Esophagus muscularis mucosa (tissue), 4 donors: ENCODE data around the gene TSPAN5. TPM values are rescaled to one million over a fixed set of nuclear protein-coding genes. Genes with fewer than 3 reads are reported as not detected.

Experiments used
- DNase-seq: peaks from one replicate; pipeline ENCODE4 v3.0.0-alpha.2; 2017; ENCODE audit errors: extremely low spot score
- H3K27ac ChIP-seq, 4 donors: fragments of 200-600 bp; sonication (generic); replicated peaks in 1 of 4; 1 replicate in 3 of 4; 2 replicates in 1 of 4; pipeline ENCODE4 v1.5.1; 2016 to 2019; ENCODE audit warnings: mild to moderate bottlenecking in 1 of 4
- H3K27me3 ChIP-seq, 4 donors: fragments of 200-600 bp; sonication (generic); one replicate each; pipeline versions ENCODE4 v1.5.1 to v1.6.0; 2016 to 2019
- H3K36me3 ChIP-seq, 4 donors: fragments of 200-600 bp; sonication (generic); one replicate each; pipeline ENCODE4 v1.5.1; 2016 to 2019
- H3K4me1 ChIP-seq, 4 donors: fragments of 200-600 bp; sonication (generic); one replicate each; pipeline ENCODE4 v1.5.1; 2016 to 2019
- H3K4me3 ChIP-seq, 4 donors: fragments of 200-600 bp; sonication (generic); 1 replicate in 2 of 4; 2 replicates in 2 of 4; pipeline ENCODE4 v1.5.1; 2016 to 2019; ENCODE audit warnings: mild to moderate bottlenecking in 4 of 4, moderate library complexity in 1 of 4
- H3K9me3 ChIP-seq, 4 donors: fragments of 200-600 bp; sonication (generic); 1 replicate in 3 of 4; 2 replicates in 1 of 4; pipeline ENCODE4 v1.5.1; 2016 to 2019
- EP300 ChIP-seq: sonication (generic); formaldehyde crosslinking; IDR thresholded peaks from one replicate; pipeline ENCODE4 v1.6.1; 2017; ENCODE audit warnings: antibody characterized with exemption
- POLR2A ChIP-seq: fragments of 450-650 bp; IDR thresholded peaks from one replicate; pipeline ENCODE4 v1.6.1; 2017; ENCODE audit warnings: antibody characterized with exemption, moderate library complexity, mild to moderate bottlenecking, low read depth
- POLR2AphosphoS5 ChIP-seq, 2 donors: sonication (generic); formaldehyde crosslinking; IDR thresholded peaks; one replicate each; pipeline ENCODE4 v1.6.1; 2017; ENCODE audit warnings: antibody characterized with exemption in 2 of 2
- WGBS: methylation state at CpG from one replicate; pipeline ENCODE4 v1.1.5; 2018; 5-methylcytosine and 5-hydroxymethylcytosine counted together
- intact Hi-C: fragments of 100-400 bp; cut with DNase I; formaldehyde crosslinking; loops from one replicate; pipeline ENCODE4 v1.15.1; 2023
- total RNA-seq, 4 donors: library from RNA; depleted of rRNA; stranded (reverse); fragments of >200 nt; gene quantifications; one replicate each; pipeline versions ENCODE4 v1.1.0 to v1.2.1, GENCODE V29; 2016
- TF ChIP-seq, protein P1 (sequence below), 3 experiments: fragments of 200-600 bp in 2 of 3; fragments of 450-650 bp in 1 of 3; sonication (generic) in 2 of 3; IDR thresholded peaks; one replicate each; pipeline ENCODE4 v1.5.1; 2017 to 2019; ENCODE audit warnings: antibody characterized with exemption in 3 of 3, mild to moderate bottlenecking in 2 of 3, moderate library complexity in 1 of 3

TSPAN5 gene
- total RNA-seq, 4 donors from 2014 or later = 9.1 to 16.8 (median 13.3) TPM

DNA sequence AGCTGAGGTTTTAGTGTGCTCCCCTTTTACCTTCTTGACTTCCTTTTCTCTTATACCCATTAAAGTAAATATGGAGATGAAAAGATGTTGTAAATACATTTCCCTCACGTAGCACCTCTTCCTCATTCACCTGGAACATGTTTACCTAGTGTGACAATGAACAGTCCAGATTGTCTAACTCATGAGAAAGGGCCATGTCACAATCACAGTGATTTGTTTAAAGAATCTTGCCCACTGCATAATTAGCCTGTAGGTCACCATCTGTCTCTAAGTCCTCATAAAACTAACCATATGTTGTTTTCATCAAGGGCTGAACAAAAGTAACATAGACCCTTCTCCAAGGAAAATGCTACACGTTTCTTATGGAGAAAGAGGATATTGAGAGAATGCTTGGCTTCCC lies 85.7 kb downstream of the TSPAN5 start:
- Histone ChIP-seq H3K9me3 (no peaks in the 10 kb centered on the region), H3K4me3 (no peak overlapping the region), H3K27me3 (no peaks in the 10 kb centered on the region), H3K36me3 (no peaks in the 10 kb centered on the region), H3K27ac (no peak overlapping the region), H3K4me1 (peaks cover 1 to 33% (median 11%) of the 10 kb centered on the region in 4 donors)
- DNase-seq = no peak
- intact Hi-C loops = no loop called here
- 39% methylated on average over 2 of the region's 2 CpGs for WGBS
- no peak for TF ChIP-seq EP300

DNA sequence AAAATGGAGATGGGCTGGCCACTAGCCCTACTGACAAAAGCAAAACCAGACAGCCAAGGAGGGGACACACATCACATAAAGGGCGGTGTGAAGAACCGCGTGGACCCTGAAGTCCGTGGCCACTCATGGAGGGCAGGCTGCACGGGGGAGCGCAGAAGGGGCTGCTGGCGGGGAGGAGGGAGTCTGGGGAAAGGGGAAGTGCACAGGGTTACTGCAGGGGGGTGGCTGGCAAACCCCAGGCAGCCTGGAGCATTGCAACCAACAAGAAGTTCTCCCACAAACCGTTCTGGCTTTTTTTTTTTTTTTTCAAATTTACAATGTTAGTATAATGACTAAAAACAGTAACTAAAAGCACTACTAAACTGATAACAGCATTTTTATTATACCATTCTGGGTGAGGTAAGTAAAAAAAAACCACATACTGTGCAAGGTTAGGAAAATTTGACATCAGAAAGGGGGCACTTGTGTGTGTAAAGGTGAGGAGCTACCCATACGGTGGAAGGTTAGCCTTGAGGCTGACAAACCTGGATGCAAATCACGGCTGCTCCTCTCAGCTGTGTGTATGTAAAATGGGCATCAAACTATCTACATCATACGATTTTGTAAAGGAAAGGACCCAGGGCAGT lies 87.1 kb downstream of the TSPAN5 start:
- 83% methylated on average over 11 of the region's 11 CpGs for WGBS
- Histone ChIP-seq H3K27ac (no peak overlapping the region), H3K36me3 (no peaks in the 10 kb centered on the region), H3K4me3 (no peak overlapping the region), H3K4me1 (peaks cover 7 to 37% (median 14%) of the 10 kb centered on the region in 4 donors), H3K9me3 (no peaks in the 10 kb centered on the region), H3K27me3 (no peaks in the 10 kb centered on the region)
- DNase-seq = peak; percentile 17
- intact Hi-C loops = no loop called here
- TF ChIP-seq POLR2A (no peak), EP300 (no peak), POLR2AphosphoS5 (IDR thresholded peaks at IDR 0.05) (no peak)
- TF ChIP-seq, protein P1, sequence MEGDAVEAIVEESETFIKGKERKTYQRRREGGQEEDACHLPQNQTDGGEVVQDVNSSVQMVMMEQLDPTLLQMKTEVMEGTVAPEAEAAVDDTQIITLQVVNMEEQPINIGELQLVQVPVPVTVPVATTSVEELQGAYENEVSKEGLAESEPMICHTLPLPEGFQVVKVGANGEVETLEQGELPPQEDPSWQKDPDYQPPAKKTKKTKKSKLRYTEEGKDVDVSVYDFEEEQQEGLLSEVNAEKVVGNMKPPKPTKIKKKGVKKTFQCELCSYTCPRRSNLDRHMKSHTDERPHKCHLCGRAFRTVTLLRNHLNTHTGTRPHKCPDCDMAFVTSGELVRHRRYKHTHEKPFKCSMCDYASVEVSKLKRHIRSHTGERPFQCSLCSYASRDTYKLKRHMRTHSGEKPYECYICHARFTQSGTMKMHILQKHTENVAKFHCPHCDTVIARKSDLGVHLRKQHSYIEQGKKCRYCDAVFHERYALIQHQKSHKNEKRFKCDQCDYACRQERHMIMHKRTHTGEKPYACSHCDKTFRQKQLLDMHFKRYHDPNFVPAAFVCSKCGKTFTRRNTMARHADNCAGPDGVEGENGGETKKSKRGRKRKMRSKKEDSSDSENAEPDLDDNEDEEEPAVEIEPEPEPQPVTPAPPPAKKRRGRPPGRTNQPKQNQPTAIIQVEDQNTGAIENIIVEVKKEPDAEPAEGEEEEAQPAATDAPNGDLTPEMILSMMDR (IDR thresholded peaks at IDR 0.05) = no peak

DNA sequence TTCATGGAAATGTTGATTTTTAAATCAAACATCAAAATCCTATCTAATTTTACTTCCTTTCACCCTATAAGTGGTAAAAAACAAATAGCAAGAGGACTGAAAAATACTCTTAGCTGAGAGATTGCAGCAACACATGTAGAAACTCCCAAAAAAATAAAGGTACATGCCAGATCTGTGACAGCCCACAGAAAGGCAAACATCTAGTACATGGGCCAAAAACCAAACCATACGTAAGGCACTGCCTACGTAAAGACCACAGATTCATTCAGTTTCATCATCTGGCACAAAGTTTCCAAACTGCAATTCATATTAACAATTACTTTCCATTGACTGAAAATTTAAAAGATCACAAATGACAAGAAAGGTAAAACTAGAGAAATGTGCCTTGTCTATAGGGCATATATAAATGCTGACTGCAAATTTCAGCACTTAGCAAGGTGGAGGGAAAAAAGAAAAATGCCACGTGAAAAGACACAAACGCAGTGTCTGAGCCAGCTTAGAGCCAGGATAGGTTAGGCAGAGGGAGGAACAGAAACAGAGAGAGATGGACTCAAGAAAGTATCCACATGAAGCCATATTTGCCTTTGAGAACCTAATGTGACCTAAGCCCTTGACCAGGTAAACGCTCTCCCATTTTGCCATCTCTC lies 88.1 kb downstream of the TSPAN5 start:
- Histone ChIP-seq H3K27me3 (no peaks in the 10 kb centered on the region), H3K9me3 (no peaks in the 10 kb centered on the region), H3K36me3 (no peaks in the 10 kb centered on the region), H3K4me3 (no peak overlapping the region), H3K27ac (no peak overlapping the region), H3K4me1 (peaks cover 13 to 47% (median 21%) of the 10 kb centered on the region in 4 donors)
- DNase-seq = peak; percentile 39
- TF ChIP-seq POLR2AphosphoS5 (IDR thresholded peaks at IDR 0.05) = no peak
- TF ChIP-seq POLR2A = no peak
- TF ChIP-seq EP300 = no peak
- TF ChIP-seq, protein P1 (IDR thresholded peaks at IDR 0.05) = no peak
- intact Hi-C loops = no loop called here
- 93% methylated on average over 5 of the region's 5 CpGs for WGBS

DNA sequence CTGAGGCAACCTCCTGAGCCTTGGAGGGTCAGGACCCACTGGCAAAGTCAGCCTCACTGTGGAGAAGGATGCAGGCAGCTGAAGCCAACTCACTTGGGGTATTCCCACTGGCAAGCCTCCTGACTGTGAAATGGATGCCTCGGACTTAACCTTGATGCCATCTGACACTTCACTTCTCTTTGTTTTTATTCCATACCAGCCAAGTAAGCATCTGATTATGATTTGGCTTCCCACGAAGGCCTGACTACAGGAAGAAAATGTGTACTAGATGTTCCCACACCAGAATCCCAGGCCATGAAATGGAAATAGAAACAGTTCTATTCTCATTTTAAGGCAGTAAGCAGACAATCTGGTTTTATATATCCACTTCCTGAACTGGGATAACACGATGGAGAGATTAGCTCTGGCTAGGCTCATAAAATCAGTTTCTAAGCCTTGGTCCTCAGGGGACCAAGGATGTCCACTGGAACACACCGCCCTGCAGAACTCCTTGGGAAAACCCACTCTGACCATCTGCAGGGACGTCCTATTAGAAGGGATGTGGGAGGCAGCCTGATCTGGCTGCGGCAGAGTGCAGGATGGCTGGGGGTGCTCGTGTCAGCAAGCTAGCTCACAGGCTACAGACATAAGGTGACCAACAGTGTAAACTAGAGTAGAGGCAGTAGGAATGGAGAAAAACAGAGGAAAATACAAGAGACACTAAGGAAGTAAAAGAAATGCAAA lies 89.3 kb downstream of the TSPAN5 start:
- Histone ChIP-seq H3K36me3 (no peaks in the 10 kb centered on the region), H3K27ac (peak overlapping the region in 1 of 4 donors; percentile 28), H3K4me1 (peaks cover 13 to 40% (median 21%) of the 10 kb centered on the region in 4 donors), H3K9me3 (no peaks in the 10 kb centered on the region), H3K27me3 (no peaks in the 10 kb centered on the region), H3K4me3 (no peak overlapping the region)
- TF ChIP-seq, protein P1 (IDR thresholded peaks at IDR 0.05) = no peak
- TF ChIP-seq POLR2A (no peak), POLR2AphosphoS5 (IDR thresholded peaks at IDR 0.05) (no peak), EP300 (no peak)
- DNase-seq = peak; percentile 68
- WGBS = 52% methylated on average over 7 of the region's 7 CpGs
- intact Hi-C loops = no loop called here

DNA sequence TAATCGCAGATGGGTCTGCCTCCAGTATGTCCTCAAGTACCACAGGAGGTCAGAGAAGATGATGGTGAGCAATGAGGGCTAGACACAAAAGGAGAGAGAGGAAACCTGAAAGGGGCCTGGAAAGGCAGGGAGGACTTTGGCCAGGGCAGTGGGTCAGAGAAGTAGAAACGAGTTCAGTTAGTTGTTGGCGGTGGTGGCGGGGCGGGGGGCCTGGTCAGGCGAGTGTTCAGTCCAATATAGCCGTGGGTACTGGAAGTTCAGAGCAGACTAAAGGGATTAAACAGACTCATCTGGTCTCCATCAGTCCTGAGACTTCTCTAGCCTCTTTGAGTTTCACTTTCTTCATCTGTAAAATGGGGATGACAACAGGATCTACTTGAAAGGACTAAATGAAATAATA lies 90.8 kb downstream of the TSPAN5 start:
- Histone ChIP-seq H3K4me1 (peaks cover 13 to 28% (median 21%) of the 10 kb centered on the region in 4 donors), H3K27ac (no peak overlapping the region), H3K36me3 (no peaks in the 10 kb centered on the region), H3K27me3 (no peaks in the 10 kb centered on the region), H3K9me3 (no peaks in the 10 kb centered on the region), H3K4me3 (no peak overlapping the region)
- WGBS = 93% methylated on average over 7 of the region's 7 CpGs
- TF ChIP-seq EP300 (no peak), POLR2AphosphoS5 (IDR thresholded peaks at IDR 0.05) (no peak), POLR2A (no peak)
- TF ChIP-seq, protein P1 (IDR thresholded peaks at IDR 0.05) = no peak
- intact Hi-C loops = no loop called here
- DNase-seq = peak; percentile 80
